UCSD-AML1 (cell line): ENCODE measurements around the gene NME2.
"Not testable (repeated sequence)": the region's sequence is repeated elsewhere in the genome, so short reads cannot be mapped to it uniquely, and the experiment has no call there.

Experiments
- DNase-seq: peaks from one replicate; lab custom pipeline; 2025; ENCODE audit not compliant: unreplicated experiment; lab: John Stamatoyannopoulos, UW

NME2 gene

DNA sequence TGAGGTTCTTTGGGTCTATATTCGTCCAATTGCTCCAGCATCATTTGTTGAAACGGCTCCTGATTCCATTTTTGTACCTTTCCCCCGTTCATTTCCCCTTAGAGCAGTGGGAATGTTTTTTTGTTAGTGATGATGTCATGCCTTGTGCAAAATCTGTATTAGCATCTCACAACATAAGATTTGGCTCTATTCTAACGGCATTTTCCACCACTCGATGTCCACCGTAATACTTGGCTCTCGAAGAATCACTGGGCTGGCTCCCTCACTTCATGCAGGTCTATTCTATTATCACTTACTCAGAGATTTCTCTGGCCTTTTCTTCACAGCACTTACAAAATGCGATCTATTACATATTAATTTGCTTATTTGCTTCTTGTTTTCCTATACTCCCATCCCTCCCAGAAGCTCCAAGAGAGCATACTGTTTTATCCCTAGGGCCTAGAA is 13.4 kb upstream of the NME2 start:
- no peak for DNase-seq

DNA sequence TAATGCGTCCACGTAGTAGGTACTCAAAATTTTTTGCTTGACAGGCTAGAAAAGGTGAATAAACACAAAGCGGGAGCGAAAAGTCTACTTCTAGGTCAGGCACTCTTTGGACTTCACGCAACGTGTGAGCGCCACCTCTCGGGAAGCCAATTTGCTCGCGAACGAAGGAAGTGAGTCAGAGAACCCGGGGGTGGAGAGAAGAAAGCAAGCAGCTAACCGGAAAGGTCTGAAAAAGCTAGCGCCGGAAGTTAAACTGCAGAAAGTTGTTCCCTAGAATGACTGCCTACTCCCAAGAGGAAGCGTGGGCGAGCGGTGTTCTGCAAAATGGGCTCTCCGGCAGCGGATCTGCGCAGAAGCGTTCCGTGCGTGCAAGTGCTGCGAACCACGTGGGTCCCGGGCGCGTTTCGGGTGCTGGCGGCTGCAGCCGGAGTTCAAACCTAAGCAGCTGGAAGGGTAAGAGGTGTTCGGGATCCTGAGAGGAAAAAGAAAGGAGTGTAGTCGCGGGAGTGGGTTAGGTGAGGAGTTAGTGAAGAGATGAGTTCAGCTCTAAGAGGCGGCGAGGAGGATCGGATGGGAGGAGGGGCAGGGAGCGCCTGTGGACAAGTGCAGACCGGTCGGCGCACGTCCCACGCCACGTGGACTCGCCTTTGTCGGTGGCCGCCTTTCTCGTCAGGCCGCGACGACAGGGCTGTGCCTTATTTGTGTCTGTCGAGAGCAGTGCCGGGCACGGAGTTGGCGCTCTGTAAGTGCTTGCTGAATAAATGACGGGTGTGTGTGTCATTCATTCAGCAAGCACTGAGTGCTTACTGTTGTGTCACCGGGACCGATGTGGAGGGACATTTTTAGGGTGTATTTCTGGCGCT is 12.8 kb upstream of the NME2 start, which contains the start of gene NME1:
Gene NME1 (plus strand): TSS at position 350 of the 863 bp plus-strand sequence. CDS start 2,096 bp downstream, outside the sequence.
- DNase-seq, result peak; percentile 96

DNA sequence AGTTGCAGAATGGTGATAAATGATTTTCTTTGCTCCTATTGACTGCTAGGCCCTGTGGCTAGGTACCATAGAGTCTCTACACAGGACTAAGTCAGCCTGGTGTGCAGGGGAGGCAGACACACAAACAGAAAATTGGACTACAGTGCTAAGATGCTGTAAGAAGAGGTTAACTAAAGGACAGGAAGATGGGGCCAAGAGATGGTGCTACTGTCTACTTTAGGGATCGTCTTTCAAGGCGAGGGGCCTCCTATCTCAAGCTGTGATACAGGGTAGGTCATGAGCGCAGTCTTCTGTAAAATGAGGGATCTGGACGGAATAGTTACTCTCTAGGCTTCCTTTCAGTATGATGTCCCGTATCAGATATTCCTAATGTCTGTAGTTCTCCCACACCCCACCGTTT is 12.0 kb upstream of the NME2 start:
- no peak for DNase-seq

DNA sequence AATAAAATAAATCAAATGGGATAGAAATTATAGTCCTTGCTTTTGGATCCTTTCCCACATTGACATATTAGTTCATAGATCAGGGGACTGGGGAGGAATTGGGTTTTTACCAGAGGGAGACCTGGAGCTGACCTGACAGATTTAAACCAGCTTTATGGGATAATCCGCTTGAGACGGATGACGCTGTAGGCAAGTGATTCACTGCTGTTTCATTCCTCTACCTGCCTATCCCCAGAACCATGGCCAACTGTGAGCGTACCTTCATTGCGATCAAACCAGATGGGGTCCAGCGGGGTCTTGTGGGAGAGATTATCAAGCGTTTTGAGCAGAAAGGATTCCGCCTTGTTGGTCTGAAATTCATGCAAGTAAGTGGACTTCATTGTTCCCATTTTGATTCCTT is 10.8 kb upstream of the NME2 start:
- DNase-seq, result no peak

DNA sequence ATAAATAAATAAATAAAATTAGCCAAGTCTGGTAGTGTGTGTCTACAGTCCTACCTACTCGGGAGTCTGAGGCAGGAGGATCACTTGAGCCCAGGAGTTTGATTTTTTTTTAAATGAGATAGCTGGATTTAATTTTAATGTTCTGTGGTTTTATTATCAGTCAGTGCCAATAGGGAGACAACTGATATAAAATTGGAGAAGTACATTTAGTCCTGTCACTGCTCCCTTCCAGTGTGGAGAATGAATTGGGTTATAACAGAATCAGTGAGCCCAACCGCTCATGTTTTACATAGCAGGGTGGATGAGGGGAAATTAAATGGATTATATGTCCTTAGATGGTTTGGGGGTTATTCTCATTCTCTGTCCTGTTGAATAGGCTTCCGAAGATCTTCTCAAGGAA is 6.6 kb upstream of the NME2 start:
- DNase-seq, result no peak

DNA sequence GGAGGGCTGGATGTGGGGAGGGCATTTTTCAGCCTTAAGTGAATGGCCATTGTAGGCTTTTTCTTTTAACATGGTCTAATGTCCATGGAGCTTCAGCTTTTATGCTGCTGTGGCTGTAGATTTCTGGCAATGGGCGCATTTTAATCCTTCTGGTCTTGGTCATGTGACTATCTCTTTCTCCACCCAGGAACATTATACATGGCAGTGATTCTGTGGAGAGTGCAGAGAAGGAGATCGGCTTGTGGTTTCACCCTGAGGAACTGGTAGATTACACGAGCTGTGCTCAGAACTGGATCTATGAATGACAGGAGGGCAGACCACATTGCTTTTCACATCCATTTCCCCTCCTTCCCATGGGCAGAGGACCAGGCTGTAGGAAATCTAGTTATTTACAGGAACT is 4.7 kb upstream of the NME2 start:
- no peak for DNase-seq

DNA sequence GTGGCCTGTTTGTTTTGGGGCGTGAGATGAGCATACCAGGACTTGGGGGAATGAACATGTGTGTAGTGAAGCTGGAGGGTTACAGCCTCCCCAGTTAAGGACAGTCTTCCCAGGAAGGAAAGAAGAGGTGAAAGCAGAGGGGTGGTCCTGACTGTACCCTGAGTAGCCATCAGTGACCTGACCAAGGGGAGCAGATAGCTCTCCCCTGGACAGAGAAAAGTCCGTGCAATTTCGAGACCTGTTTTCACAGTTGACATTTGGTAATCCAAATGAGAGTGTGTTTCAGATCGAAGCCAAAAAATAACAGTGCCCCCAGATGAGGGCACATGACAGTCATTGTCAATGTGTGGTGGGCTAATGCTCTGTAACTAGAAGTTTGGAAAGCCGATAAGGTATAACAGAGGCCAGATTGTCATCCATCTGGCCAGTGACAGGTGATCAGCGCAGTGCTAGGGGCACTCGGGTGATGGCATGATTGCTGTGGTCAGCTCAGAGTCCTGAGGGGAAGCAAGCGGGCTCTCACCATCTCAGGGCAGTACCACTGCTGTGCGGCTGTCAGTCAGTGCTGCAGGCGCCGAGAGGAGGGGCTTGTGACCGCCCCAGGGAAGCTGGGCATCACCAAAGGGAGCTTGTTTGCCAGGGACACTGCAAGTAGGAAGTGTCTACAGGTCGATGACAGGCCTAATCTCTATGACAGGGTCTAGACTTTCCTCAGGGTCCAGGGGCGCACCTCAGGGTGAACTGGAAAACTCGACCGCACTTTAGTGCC is 1.1 kb upstream of the NME2 start:
- no peak for DNase-seq

DNA sequence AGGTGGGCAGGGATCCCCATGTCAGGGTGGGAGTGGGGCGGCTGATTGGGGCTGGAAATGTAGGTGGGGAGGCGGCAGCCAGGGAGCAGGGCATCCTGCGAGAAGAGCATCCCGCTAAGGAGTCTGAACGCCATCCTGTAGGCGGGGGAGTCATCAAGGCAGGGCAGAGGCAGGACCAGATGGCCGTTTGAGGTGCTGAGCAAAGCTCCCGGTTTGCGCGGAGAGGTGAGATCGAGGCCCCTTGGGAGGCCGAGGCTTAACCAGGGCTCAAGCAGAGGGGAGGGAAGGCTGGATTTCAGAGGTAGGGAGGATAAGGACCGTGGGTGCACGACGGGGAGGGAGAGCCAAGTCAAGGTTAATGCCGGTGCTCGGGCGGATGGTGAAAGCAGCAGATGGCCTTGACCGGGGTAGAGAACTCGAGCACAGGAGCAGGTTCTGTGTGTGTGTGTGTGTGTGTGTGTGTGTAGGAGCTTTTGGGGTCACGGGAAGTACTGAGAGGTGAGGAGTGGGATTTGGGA is 472 bp upstream of the NME2 start:
- DNase-seq, result no peak

DNA sequence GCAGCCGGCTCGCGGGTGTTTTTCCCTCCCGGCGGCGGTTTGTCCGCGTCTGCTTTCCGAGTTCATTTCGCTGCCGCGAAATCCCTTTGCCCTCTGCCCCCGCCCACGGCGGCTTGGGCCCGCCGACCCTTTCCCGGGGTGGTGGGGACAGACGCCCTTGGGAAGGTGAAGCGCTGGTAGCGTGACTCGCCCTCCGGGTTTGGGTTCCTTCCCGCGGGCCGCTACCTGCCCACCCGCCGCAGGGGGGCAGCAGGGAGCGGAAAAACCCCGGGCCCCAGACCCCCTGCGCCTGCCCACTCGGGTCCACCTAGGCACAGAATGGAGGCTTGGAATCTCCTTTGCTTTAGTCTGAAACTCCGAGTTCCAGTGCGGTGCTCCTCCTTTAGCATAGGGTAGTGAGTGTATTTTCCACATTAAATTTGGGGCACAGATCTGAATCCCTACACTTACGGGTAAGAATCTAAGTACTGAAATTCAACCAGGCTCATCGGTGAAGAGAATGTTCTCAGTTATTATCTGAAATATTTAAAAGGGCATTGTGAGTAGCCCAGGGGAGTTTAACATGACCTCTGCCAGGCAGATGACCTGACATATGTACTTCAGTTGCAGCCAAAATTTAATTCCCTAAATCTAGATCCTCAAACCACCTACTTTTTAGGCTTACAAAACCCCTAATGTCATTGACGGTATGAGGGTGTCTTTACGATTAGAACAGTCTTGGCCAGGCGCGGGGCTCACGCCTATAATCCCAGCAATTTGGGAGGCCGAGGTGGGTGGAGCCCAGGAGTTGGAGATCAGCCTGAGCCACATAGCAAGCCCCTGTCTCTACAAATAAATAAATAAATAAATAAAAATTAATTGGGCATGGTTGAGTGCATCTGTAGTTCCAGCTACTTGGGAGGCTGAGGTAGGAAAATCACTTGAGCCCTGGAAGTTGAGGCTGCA is 1.0 kb downstream of the NME2 start:
- peak; percentile 80 for DNase-seq

DNA sequence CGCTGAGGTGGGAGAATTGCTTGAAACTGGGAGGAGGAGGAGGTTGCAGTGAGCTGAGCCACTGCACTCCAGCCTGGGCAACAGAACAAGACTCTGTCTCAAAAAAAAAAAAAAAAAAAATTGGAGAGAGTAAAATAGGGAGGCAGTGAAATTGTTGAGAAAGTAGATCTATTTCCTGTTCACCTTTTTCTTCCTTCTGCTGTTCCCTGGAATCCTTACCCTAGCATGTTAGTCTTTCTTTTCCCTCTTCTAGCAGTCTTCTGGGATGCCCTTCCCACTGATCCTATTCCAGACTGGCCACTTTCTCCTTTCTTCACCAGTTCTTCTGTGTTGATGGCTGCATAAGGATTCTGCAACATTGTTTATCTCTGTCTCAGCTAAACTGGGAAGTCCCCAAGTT is 3.1 kb downstream of the NME2 start:
- DNase-seq, result no peak

DNA sequence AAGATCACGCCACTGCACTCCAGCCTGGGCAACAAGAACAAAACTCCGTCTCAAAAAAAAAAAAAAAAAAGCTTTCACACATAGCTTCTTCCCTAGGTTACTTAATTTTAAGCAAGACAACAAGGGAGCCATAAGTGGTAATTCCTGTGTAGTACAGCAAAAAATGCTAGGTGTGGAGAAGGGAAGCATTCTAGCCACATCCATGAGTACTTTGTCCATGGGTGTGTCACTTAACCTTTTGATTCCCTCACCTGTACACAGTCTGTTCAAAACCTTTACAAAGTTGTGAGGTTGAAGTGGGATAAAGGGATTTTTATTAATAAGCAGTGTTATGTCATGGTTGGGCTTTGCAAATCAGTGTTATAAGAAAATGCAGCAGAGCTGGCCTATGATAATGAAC is 4.5 kb downstream of the NME2 start:
- DNase-seq, result no peak

DNA sequence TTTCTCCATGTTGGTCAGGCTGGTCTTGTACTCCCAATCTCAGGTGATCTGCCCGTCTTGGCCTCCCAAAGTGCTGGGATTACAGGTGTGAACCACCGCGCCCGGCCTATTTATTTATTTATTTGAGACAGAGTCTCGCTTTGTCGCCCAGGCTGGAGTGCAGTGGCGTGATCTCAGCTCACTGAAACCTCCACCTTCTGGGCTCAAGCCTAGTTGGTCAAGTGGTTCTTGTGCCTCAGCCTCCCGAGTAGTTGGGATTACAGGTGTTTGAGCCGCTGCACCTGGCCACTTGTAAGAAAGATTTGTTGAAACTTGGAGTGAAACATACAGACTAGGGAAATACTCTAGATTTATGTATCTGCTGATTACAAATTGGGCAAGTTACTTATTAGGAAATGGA is 5.8 kb downstream of the NME2 start:
- DNase-seq, result not testable (repeated sequence)

DNA sequence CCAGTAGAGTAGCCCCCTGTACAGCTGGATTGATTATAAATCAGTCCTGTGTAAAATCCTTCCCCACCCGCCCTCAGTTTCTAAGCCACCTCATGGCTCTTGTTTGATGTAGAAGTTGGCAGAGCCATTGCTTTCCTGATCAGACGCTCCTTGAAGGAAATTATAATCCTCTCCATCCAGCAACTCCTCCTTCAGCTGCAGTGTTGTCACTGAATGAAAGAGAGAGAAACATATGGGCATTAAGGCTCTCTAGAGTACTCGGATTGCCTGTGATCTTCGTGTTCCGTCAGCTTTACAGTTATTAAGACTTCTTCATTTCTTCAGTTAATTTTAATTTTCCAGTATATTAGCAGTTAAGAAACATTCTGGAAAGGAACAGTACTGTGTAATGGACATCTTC is 14.3 kb downstream of the NME2 start:
- no peak for DNase-seq

DNA sequence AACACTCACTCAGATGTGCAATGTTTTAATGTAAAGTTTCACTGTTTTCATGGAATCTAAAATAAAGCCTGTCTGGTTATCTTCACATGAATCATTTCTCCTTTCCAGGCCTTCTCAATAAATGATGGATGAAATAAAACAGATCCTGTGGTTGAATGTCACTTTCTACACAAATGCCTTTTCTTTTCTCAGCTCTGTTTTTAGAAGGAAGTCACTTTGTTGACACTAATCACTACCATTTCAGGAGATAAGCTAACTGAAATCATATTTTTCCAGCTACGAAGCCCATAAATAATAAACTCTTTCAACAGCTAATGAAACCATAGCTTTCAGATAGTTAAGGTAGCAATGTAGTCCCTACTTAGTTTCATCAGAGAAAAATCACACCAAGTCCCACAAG is 17.9 kb downstream of the NME2 start:
- DNase-seq, result no peak

DNA sequence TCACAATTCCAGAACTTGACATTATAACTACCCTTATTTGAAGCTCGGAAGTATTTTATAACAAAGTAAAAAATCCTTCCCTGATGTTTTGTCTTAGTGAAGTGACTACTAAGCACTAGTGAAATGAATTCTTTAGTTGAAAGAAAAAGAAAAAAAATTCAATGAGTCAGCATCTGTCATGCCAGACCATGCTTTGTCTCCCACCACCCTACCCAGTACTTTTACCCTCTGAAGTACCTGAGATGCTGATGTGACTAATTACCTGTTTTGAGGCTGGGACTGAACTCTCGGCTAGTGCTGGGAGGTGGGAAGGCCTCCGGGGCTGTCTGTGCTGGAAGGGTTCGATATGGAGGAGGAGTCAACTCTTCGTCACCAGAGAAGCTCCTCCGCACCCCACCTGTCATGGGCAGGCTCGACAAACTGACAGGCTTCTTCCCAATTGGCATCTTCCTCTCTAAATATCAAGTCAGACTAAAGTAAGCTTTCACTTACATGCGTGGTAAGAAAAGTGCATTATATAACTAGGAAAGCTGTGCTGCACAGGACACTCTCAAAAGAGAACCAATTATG is 19.6 kb downstream of the NME2 start:
- DNase-seq, result no peak

DNA sequence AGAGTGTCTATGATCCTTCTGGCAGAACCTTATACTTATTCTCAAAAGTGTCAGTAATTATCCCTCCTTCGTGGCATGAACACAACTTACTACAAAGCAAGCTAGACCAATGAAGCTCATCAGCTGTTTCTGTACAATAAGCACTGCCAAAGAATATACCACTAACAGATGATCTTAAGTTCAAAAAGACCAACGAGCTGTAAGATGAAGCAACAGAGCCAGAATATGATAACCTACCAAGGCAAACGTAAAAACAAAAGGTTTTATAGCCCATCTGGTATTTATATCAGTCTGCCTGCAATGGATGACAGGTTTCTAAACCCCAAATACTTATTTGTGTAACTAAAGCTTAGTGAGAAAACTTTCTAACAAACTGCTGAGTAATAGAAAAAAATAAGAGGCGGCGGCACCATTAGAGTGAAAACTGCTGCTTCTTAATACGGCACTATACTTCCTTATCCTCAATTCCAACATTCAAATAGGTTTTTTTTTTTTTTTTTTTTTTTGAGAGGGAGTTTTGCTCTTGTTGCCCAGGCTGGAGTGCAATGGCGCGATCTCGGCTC is 22.1 kb downstream of the NME2 start:
- DNase-seq, result no peak

DNA sequence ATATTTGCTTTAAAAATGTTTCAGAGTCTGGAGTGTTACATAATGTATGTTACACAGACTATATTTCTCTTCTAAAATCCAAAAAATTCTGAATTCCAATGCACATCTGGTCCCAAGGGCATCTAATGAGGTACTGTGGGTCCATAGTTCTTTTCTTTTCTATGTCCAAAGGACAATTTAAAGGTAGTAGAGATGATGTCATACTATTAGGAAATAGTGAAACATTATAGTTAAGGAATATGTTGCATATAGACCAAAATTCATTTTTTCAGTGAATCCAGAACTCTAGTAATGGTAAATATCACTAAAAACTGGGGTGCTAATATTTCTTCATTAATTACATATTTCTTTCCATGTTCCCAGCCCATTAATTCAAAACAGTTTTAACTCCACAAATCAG is 23.0 kb downstream of the NME2 start:
- DNase-seq, result no peak

DNA sequence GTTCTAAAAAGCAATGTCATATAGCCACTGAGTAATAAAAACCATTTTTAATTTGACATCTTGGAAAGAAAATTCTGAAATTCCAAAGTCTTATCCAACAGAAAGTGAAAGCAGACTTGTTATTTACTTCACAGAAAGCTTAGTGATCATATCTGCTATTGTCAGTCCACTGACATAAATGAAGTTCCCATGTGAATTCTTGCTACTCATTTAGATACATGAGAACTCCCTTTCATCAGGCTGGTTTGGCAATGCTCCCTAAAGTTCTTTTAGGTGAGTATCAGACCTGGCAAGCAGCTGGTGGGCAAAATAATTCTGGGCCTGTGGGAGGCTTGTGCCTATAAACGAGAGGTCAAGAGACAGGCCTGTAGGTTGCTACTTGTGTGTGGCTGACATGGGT is 23.4 kb downstream of the NME2 start:
- no peak for DNase-seq

DNA sequence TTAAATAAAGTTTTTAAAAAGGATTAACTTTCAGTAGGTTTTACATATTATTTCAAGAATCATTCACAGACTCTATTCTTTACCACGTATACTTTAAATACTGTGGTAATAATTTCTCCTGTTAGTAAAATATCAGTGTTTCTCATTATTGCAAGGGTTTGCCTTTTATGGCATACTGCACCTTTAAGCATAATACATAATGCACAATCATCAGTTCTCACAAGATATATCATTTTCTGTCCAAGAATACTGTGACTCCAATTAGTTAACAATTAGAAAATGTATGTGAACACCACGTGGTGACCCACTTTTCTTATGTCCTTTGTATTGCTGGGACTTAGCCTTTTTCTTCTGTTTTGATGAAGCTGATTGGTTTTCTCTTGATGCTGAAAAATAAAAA is 25.7 kb downstream of the NME2 start:
- DNase-seq, result no peak

DNA sequence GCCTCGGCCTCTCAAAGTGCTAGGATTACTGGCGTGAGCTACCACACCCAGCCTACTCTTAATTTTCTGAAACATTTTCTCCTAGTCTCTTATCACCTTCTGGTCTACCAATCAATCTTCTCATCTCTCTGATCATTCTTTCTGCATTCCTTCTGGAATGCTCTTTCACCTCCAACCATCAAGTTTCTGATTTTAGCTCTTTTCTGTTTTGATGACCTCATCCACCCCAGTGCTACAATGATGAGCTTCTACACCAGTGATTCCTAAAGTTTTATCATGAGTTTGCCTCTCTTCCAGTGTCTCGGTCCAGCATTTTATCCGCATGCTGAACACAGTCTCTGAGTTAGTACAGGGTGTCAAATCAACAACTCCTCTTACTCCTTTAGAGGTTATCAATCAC is 31.5 kb downstream of the NME2 start:
- no peak for DNase-seq
